Ascending aorta (tissue), 2 donors: ENCODE measurements around the gene OR10J1. TPM values are rescaled to one million over a fixed set of nuclear protein-coding genes. Genes with fewer than 3 reads are reported as not detected.

ENCODE experiments used
- DNase-seq, 2 donors: peaks; one replicate each; pipeline ENCODE4 v3.0.0-alpha.2; 2019; ENCODE audit warnings: low spot score in 2 of 2
- H3K27ac ChIP-seq, 2 donors: fragments of 200-600 bp; sonication (generic); one replicate each; pipeline ENCODE4 v1.5.1; 2016 to 2017; ENCODE audit warnings: mild to moderate bottlenecking in 1 of 2
- H3K27me3 ChIP-seq: fragments of 200-600 bp; sonication (generic); one replicate; pipeline ENCODE4 v1.5.1; 2017
- H3K36me3 ChIP-seq, 2 donors: fragments of 200-600 bp; sonication (generic); one replicate each; pipeline ENCODE4 v1.5.1; 2016
- H3K4me1 ChIP-seq, 2 donors: fragments of 200-600 bp; sonication (generic); one replicate each; pipeline ENCODE4 v1.5.1; 2016 to 2017; ENCODE audit warnings: mild to moderate bottlenecking in 1 of 2
- H3K4me3 ChIP-seq, 2 donors: fragments of 200-600 bp; sonication (generic); one replicate each; pipeline ENCODE4 v1.5.1; 2016 to 2017; ENCODE audit warnings: mild to moderate bottlenecking in 1 of 2
- H3K9me3 ChIP-seq, 2 donors: fragments of 200-600 bp; sonication (generic); one replicate each; pipeline ENCODE4 v1.5.1; 2016
- intact Hi-C: fragments of 100-400 bp; cut with DNase I; formaldehyde crosslinking; loops from one replicate; pipeline ENCODE4 v1.15.1; 2023
- total RNA-seq: library from RNA; depleted of rRNA; stranded (reverse); fragments of >200 nt; gene quantifications from one replicate; pipeline ENCODE4 v1.1.0, GENCODE V29; 2016
- TF ChIP-seq, protein P1 (sequence below), 3 experiments: fragments of 200-600 bp in 2 of 3; fragments of 450-650 bp in 1 of 3; sonication (generic) in 2 of 3; IDR thresholded peaks; one replicate each; pipeline ENCODE4 v1.5.1; 2016 to 2019; ENCODE audit warnings: antibody characterized with exemption in 3 of 3, mild to moderate bottlenecking in 1 of 3, moderate library complexity in 1 of 3

The OR10J1 gene
- total RNA-seq, 1 donor from 2014 or later, result not detected

DNA sequence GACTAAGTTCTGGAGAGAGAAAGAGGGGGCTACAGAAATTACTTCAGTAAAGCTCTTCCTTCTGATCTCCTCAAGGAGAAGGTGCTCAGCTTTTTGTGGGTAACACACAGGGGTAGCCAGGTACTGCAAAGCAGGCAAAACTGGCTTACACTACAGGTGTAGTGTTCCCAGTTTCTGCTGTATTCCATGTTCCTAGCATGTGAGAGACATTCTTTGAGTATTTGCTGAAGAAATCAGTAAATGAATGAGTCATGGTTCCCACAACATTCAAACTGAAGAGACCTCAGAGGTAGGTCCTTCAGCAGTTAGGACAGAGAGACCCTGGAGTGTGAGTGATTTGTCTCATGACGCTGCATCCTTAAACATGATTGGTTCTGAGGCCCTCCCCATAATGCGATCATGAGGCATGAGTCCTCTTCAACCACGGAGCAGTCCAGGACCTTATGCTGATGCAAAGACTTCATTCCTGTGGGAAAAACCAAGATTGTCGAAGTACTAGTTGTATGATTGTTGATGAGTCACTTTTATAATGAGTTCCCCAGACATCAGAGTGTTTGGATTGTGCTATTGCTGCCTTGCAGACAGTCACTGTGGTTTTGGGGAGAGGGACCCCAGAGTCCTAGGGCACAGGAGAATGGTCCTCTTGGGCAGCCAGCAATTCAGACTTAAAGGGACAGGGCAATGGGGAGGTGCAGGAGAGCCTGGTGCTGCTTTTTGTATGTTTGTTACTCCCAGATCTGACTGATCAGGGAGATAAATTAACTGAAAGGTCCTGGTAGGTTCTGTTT is 10.3 kb upstream of the OR10J1 start:
- Histone ChIP-seq H3K36me3 (no peaks in the 10 kb centered on the region), H3K27me3 (no peaks in the 10 kb centered on the region), H3K27ac (no peak overlapping the region), H3K4me1 (no peaks in the 10 kb centered on the region), H3K9me3 (no peaks in the 10 kb centered on the region), H3K4me3 (no peak overlapping the region)
- no peak for DNase-seq
- TF ChIP-seq, protein P1, sequence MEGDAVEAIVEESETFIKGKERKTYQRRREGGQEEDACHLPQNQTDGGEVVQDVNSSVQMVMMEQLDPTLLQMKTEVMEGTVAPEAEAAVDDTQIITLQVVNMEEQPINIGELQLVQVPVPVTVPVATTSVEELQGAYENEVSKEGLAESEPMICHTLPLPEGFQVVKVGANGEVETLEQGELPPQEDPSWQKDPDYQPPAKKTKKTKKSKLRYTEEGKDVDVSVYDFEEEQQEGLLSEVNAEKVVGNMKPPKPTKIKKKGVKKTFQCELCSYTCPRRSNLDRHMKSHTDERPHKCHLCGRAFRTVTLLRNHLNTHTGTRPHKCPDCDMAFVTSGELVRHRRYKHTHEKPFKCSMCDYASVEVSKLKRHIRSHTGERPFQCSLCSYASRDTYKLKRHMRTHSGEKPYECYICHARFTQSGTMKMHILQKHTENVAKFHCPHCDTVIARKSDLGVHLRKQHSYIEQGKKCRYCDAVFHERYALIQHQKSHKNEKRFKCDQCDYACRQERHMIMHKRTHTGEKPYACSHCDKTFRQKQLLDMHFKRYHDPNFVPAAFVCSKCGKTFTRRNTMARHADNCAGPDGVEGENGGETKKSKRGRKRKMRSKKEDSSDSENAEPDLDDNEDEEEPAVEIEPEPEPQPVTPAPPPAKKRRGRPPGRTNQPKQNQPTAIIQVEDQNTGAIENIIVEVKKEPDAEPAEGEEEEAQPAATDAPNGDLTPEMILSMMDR (IDR thresholded peaks at IDR 0.05), result no peak
- intact Hi-C loops, result no loop called here

DNA sequence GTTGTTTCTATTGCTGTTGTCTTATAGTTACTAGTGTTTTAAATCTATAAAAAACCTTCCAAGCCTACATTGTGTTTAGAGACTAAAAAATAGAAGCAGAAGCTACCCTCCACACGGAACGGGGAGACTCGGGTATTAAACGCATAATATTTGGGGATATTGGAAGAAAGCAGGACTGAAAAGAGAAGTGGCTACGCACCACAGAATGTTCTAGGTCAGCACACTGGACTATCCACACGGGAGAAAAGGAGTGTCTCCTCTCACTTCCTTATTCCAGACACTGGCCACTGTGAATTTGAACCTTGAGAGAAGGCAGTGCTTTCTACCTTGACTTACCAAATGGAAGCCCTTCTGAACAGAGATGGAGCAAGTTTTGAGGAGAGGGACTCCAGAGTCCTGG is 8.5 kb upstream of the OR10J1 start:
- no peak overlapping the region for H3K27ac ChIP-seq
- no peak for DNase-seq

DNA sequence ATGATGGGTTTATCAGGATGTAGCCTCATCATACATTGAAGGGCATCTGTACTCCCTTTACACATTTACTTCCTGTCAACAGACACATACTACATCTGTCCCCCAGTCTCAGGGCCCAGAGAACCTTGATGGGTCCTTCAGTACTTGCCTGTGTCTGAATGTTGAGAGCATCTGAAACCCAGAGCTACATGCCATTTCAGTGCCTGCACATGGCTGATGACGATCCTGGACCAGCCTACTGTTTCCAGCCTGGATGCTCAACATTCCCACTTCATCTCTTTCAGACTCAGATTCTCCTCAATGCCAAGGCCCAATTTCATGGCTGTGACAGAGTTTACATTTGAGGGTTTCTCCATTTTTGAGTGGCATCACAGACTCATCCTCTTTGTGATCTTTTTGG is 7.6 kb upstream of the OR10J1 start, which contains the start of gene OR10J4:
Gene OR10J4 (plus strand): TSS at position 301 of the 400 bp plus-strand sequence.
- H3K4me1 ChIP-seq, result no peaks in the 10 kb centered on the region
- no peaks in the 10 kb centered on the region for H3K9me3 ChIP-seq
- H3K36me3 ChIP-seq, result no peaks in the 10 kb centered on the region
- no peak within 1 kb of the TSS for H3K4me3 ChIP-seq
- no peak for DNase-seq
- H3K27me3 ChIP-seq, result no peaks in the 10 kb centered on the region
- no peak within 1 kb of the TSS for H3K27ac ChIP-seq
- TF ChIP-seq, protein P1 (IDR thresholded peaks at IDR 0.05), result no peak
- intact Hi-C loops, result no loop called here

More for the DNA sequence above, 8.5 kb upstream of the OR10J1 start:
- Histone ChIP-seq H3K9me3 (no peaks in the 10 kb centered on the region), H3K4me3 (no peak overlapping the region), H3K27me3 (no peaks in the 10 kb centered on the region), H3K4me1 (no peaks in the 10 kb centered on the region), H3K36me3 (no peaks in the 10 kb centered on the region)
- intact Hi-C loops, result no loop called here
- TF ChIP-seq, protein P1 (IDR thresholded peaks at IDR 0.05), result no peak

DNA sequence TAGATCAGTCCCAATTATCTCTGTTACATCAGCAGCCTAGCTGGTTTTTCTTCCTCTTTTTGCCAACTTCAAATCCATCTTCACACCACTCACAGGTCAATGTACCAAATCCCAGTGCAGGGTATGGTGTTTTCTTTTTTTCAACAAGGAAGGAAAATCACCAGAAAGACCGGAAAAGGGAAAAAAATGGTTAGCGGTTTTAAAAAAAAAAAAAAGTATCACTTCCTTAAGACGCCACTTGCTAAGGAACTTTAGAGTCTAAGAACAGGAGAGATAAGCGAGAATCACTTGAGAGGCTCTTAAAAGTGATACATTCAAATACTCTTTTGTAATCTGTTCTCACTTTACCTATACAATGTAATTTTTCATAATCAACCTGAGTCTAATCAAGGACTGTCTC is 3.1 kb upstream of the OR10J1 start:
- no peaks in the 10 kb centered on the region for H3K4me1 ChIP-seq
- intact Hi-C loops, result no loop called here
- H3K9me3 ChIP-seq, result no peaks in the 10 kb centered on the region
- H3K4me3 ChIP-seq, result no peak overlapping the region
- no peak overlapping the region for H3K27ac ChIP-seq
- H3K36me3 ChIP-seq, result no peaks in the 10 kb centered on the region
- TF ChIP-seq, protein P1 (IDR thresholded peaks at IDR 0.05), result no peak
- DNase-seq, result no peak
- no peaks in the 10 kb centered on the region for H3K27me3 ChIP-seq

DNA sequence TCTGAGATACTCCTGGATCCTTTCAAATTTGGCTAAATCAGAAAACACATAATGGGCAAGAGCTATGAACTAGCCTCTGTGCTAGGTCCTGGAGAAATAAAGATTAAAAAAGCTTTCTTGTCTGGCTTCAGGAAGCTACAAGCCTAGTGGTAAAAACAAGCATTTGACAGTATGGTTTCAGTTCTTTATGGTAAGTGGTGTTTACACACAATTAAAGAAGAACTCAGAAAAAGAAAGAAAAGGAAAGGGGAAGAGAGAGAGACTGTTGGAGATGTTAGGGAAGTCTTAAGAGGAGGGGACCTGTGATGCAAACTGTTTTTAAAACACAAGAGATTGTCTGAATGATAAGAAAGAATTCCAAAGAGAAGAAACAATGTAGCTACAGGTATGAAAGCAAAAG is 1.8 kb downstream of the OR10J1 start:
- TF ChIP-seq, protein P1 (IDR thresholded peaks at IDR 0.05), result no peak
- intact Hi-C loops, result no loop called here
- no peaks in the 10 kb centered on the region for H3K27me3 ChIP-seq

More for the DNA sequence above, 1.8 kb downstream of the OR10J1 start:
- DNase-seq, result no peak
- H3K4me1 ChIP-seq, result no peaks in the 10 kb centered on the region
- no peaks in the 10 kb centered on the region for H3K36me3 ChIP-seq
- H3K9me3 ChIP-seq, result no peaks in the 10 kb centered on the region
- no peak overlapping the region for H3K4me3 ChIP-seq
- H3K27ac ChIP-seq, result no peak overlapping the region
